ENCODE data around the gene TYRP1.

- TF ChIP-seq CTCF (IDR thresholded peaks at IDR 0.05) (no peak), POLR2AphosphoS5 (IDR thresholded peaks at IDR 0.05) (no peak)
Measured at GRCh38 chr9:12657998-12658397, 35.2 kb upstream of the TYRP1 start.

Data from gastroesophageal sphincter (tissue), 3 donors.